Activated CD4-positive, alpha-beta memory T cell treated with anti-CD3 and anti-CD28 coated beads for 36 hours (primary cell): ENCODE results near the gene RBBP5. TPM values are rescaled to one million over a fixed set of nuclear protein-coding genes. Genes with fewer than 3 reads are reported as not detected.

ENCODE experiments used
- CTCF ChIA-PET: fragments of 350-600 bp; sonication (Branson Sonifier 250); formaldehyde crosslinking; loops from one replicate; lab custom pipeline; 2021; ENCODE audit warnings: antibody characterized with exemption, inconsistent platforms; lab: Charles Lee
- POLR2A ChIA-PET: fragments of 350-600 bp; sonication (Branson Sonifier 250); formaldehyde crosslinking; loops from one replicate; lab custom pipeline; 2021; ENCODE audit warnings: antibody characterized with exemption; lab: Charles Lee
- DNase-seq: peaks from one replicate; pipeline ENCODE4 v3.0.0-alpha.2; 2020
- H3K27ac Mint-ChIP-seq: one replicate; pipeline ENCODE4 v1.8.0; 2021; ENCODE audit warnings: mixed read lengths
- H3K27me3 Mint-ChIP-seq: one replicate; pipeline ENCODE4 v1.8.0; 2021; ENCODE audit warnings: mixed read lengths
- H3K36me3 Mint-ChIP-seq: one replicate; pipeline ENCODE4 v1.8.0; 2021; ENCODE audit warnings: mixed read lengths
- H3K4me1 Mint-ChIP-seq: one replicate; pipeline ENCODE4 v1.8.0; 2021; ENCODE audit warnings: low read depth, mixed read lengths
- H3K4me3 Mint-ChIP-seq: one replicate; pipeline ENCODE4 v1.8.0; 2021; ENCODE audit warnings: mild to moderate bottlenecking, mixed read lengths
- H3K9me3 Mint-ChIP-seq: one replicate; pipeline ENCODE4 v1.8.0; 2021; ENCODE audit warnings: mixed read lengths
- intact Hi-C: fragments of 100-400 bp; cut with micrococcal nuclease; formaldehyde crosslinking; loops from one replicate; pipeline ENCODE4 v1.15.1; 2023
- total RNA-seq, 2 experiments: library from RNA; stranded (reverse); gene quantifications; one replicate each; pipeline ENCODE4 v1.2.3, GENCODE V29; 2021

Gene RBBP5
- total RNA-seq, 2 experiments from 2014 or later, result 23.5 to 25.9 TPM

GRCh38 chr1:205150651-205151428 lies 29.1 kb upstream of the RBBP5 start:
- Mint-ChIP-seq H3K4me1 (no peaks in the 10 kb centered on the region), H3K9me3 (peaks cover under 1% of the 10 kb centered on the region), H3K4me3 (no peak overlapping the region), H3K27ac (no peak overlapping the region), H3K36me3 (peaks cover 34% of the 10 kb centered on the region), H3K27me3 (no peaks in the 10 kb centered on the region)
- POLR2A ChIA-PET, result interaction anchor here (1.2 kb wide), 1 partner anchor 13 kb away, joined by 3 read pairs; no protein-coding TSS in a partner anchor
- CTCF ChIA-PET, result interaction anchor here (0.8 to 3.0 kb wide), 4 partner anchors 8 to 105 kb away, joined by 3 to 29 read pairs (median 4); partner anchors contain the start of gene TMCC2
- intact Hi-C loops, result no loop called here
- no peak for DNase-seq

GRCh38 chr1:205147191-205147835 lies 25.5 kb upstream of the RBBP5 start:
- peaks cover 19% of the 10 kb centered on the region for H3K36me3 Mint-ChIP-seq
- H3K9me3 Mint-ChIP-seq, result no peaks in the 10 kb centered on the region
- POLR2A ChIA-PET, result interaction anchor here (0.6 kb wide), 1 partner anchor 347 kb away, joined by 3 read pairs; no protein-coding TSS in a partner anchor
- CTCF ChIA-PET, result interaction anchor here (1.6 kb wide), 1 partner anchor 109 kb away, joined by 5 read pairs; no protein-coding TSS in a partner anchor
- H3K4me1 Mint-ChIP-seq, result no peaks in the 10 kb centered on the region
- H3K27me3 Mint-ChIP-seq, result no peaks in the 10 kb centered on the region
- no peak overlapping the region for H3K4me3 Mint-ChIP-seq
- no peak overlapping the region for H3K27ac Mint-ChIP-seq
- DNase-seq, result no peak
- intact Hi-C loops, result no loop called here

GRCh38 chr1:205144751-205145150 lies 23.0 kb upstream of the RBBP5 start:
- no peak overlapping the region for H3K27ac Mint-ChIP-seq

GRCh38 chr1:205144046-205144720 lies 22.4 kb upstream of the RBBP5 start:
- Mint-ChIP-seq H3K36me3 (peaks cover 17% of the 10 kb centered on the region), H3K27ac (no peak overlapping the region), H3K4me3 (no peak overlapping the region), H3K27me3 (no peaks in the 10 kb centered on the region), H3K4me1 (peaks cover 4% of the 10 kb centered on the region), H3K9me3 (no peaks in the 10 kb centered on the region)
- intact Hi-C loops, result loop anchor here (5.0 kb wide), 1 partner anchor 113 kb away; no protein-coding TSS in a partner anchor
- CTCF ChIA-PET, result interaction anchor here (1.2 to 1.9 kb wide), 7 partner anchors 15 to 182 kb away, joined by 3 to 10 read pairs (median 4); no protein-coding TSS in a partner anchor
- POLR2A ChIA-PET, result no interaction called here
- no peak for DNase-seq

More at GRCh38 chr1:205144751-205145150, 23.0 kb upstream of the RBBP5 start:
- Mint-ChIP-seq H3K36me3 (peaks cover 17% of the 10 kb centered on the region), H3K27me3 (no peaks in the 10 kb centered on the region), H3K4me3 (no peak overlapping the region), H3K4me1 (peaks cover 4% of the 10 kb centered on the region), H3K9me3 (no peaks in the 10 kb centered on the region)
- no peak for DNase-seq
- POLR2A ChIA-PET, result no interaction called here
- CTCF ChIA-PET, result interaction anchor here (1.2 to 1.9 kb wide), 6 partner anchors 14 to 181 kb away, joined by 3 to 7 read pairs (median 4); no protein-coding TSS in a partner anchor
- intact Hi-C loops, result loop anchor here (5.0 kb wide), 1 partner anchor 113 kb away; no protein-coding TSS in a partner anchor

GRCh38 chr1:205142102-205142469 lies 20.3 kb upstream of the RBBP5 start:
- Mint-ChIP-seq H3K27me3 (no peaks in the 10 kb centered on the region), H3K36me3 (peaks cover 8% of the 10 kb centered on the region), H3K4me3 (no peak overlapping the region), H3K9me3 (no peaks in the 10 kb centered on the region), H3K27ac (no peak overlapping the region), H3K4me1 (peaks cover 4% of the 10 kb centered on the region)
- no peak for DNase-seq
- ChIA-PET POLR2A (no interaction called here), CTCF (interaction anchor here (0.9 to 3.4 kb wide), 25 partner anchors 9 to 335 kb away, joined by 3 to 40 read pairs (median 7); partner anchors contain the start of genes DSTYK, RBBP5 and TMCC2)
- intact Hi-C loops, result loop anchor here (5.0 kb wide), 1 partner anchor 115 kb away; no protein-coding TSS in a partner anchor

GRCh38 chr1:205141236-205142101 lies 19.7 kb upstream of the RBBP5 start:
- peak; percentile 83 for DNase-seq
- Mint-ChIP-seq H3K36me3 (peaks cover 4% of the 10 kb centered on the region), H3K4me3 (no peak overlapping the region), H3K4me1 (peaks cover 4% of the 10 kb centered on the region), H3K27ac (no peak overlapping the region), H3K9me3 (no peaks in the 10 kb centered on the region), H3K27me3 (no peaks in the 10 kb centered on the region)
- CTCF ChIA-PET, result interaction anchor here (0.6 to 3.4 kb wide), 42 partner anchors 9 to 335 kb away, joined by 3 to 40 read pairs (median 5); partner anchors contain the start of genes DSTYK, RBBP5 and TMCC2
- POLR2A ChIA-PET, result interaction anchor here (0.7 to 0.8 kb wide), 3 partner anchors 20 to 80 kb away, joined by 3 to 4 read pairs (median 3); partner anchors contain the start of gene RBBP5
- intact Hi-C loops, result loop anchor here (1.0 to 5.0 kb wide), 3 partner anchors 19 to 152 kb away; no protein-coding TSS in a partner anchor

- ChIA-PET CTCF (interaction anchor here (1.0 to 3.4 kb wide), 8 partner anchors 8 to 125 kb away, joined by 3 to 40 read pairs (median 18); partner anchors contain the start of gene RBBP5), POLR2A (no interaction called here)
- DNase-seq, result no peak
- Mint-ChIP-seq H3K9me3 (no peaks in the 10 kb centered on the region), H3K27ac (no peak overlapping the region), H3K27me3 (no peaks in the 10 kb centered on the region), H3K36me3 (peaks cover 3% of the 10 kb centered on the region), H3K4me3 (no peak overlapping the region), H3K4me1 (peaks cover 4% of the 10 kb centered on the region)
- intact Hi-C loops, result loop anchor here (2.0 to 5.0 kb wide), 2 partner anchors 17 to 117 kb away; no protein-coding TSS in a partner anchor
Observed at GRCh38 chr1:205140113-205140512, 18.3 kb upstream of the RBBP5 start.

- H3K4me3 Mint-ChIP-seq, result no peak overlapping the region
- intact Hi-C loops, result no loop called here
- H3K4me1 Mint-ChIP-seq, result peaks cover 4% of the 10 kb centered on the region
- POLR2A ChIA-PET, result no interaction called here
- DNase-seq, result no peak
- CTCF ChIA-PET, result no interaction called here
- H3K9me3 Mint-ChIP-seq, result no peaks in the 10 kb centered on the region
- no peaks in the 10 kb centered on the region for H3K36me3 Mint-ChIP-seq
- no peak overlapping the region for H3K27ac Mint-ChIP-seq
- H3K27me3 Mint-ChIP-seq, result no peaks in the 10 kb centered on the region
Observed at GRCh38 chr1:205137901-205138300, 16.1 kb upstream of the RBBP5 start.

- H3K36me3 Mint-ChIP-seq, result no peaks in the 10 kb centered on the region
- H3K4me3 Mint-ChIP-seq, result no peak overlapping the region
- intact Hi-C loops, result no loop called here
- CTCF ChIA-PET, result interaction anchor here (3.4 kb wide), 1 partner anchor 8 kb away, joined by 16 read pairs; no protein-coding TSS in a partner anchor
- no peak overlapping the region for H3K27ac Mint-ChIP-seq
- no peaks in the 10 kb centered on the region for H3K9me3 Mint-ChIP-seq
- no peaks in the 10 kb centered on the region for H3K4me1 Mint-ChIP-seq
- no peaks in the 10 kb centered on the region for H3K27me3 Mint-ChIP-seq
- POLR2A ChIA-PET, result no interaction called here
- DNase-seq, result no peak
Observed at GRCh38 chr1:205133287-205133686, 11.5 kb upstream of the RBBP5 start.

- Mint-ChIP-seq H3K4me3 (no peak overlapping the region), H3K36me3 (no peaks in the 10 kb centered on the region), H3K9me3 (no peaks in the 10 kb centered on the region), H3K27me3 (no peaks in the 10 kb centered on the region), H3K27ac (no peak overlapping the region), H3K4me1 (no peaks in the 10 kb centered on the region)
- ChIA-PET CTCF (interaction anchor here (4.2 kb wide), 1 partner anchor 11 kb away, joined by 18 read pairs; no protein-coding TSS in a partner anchor), POLR2A (no interaction called here)
- no peak for DNase-seq
- intact Hi-C loops, result loop anchor here (10.0 kb wide), 3 partner anchors 185 to 1265 kb away; partner anchors contain the start of genes RAB29 and SNRPE
Observed at GRCh38 chr1:205129447-205130029, 7.8 kb upstream of the RBBP5 start.
